ENCODE data around the gene LDAF1.

- TF ChIP-seq EZH2 (IDR thresholded peaks at IDR 0.05; ENCODE audit: low read depth, low read length, severe bottlenecking) (no peak), FOSL1 (IDR thresholded peaks at IDR 0.05; ENCODE audit: insufficient read depth, low read depth, low read length) (no peak), CTCF (IDR thresholded peaks at IDR 0.05; ENCODE audit: control extremely low read depth in 1 of 3, insufficient read depth in 1 of 3, low read depth in 1 of 3, low read length in 3 of 3) (no peak)
These were observed 44.8 kb downstream of the LDAF1 start for GRCh38 chr16:21203155-21203797.

All from H1 (cell line).